GM20431 (cell line): Measurements from ENCODE around the gene LCE3D.

ENCODE experiments used
- in situ Hi-C: fragments of 300-500 bp; cut with MseI, MboI; formaldehyde crosslinking; loops from one replicate; pipeline ENCODE4 v1.15.0; 2020; ENCODE audit warnings: low sequenced_read_pairs; ENCODE audit not compliant: unreplicated experiment

Gene LCE3D

GRCh38 chr1:152533327-152533938 is 46.9 kb downstream of the LCE3D start:
- in situ Hi-C loops = no loop called here
